Fibroblast of skin of scalp (primary cell): Measurements from ENCODE around the gene SURF1. TPM values are rescaled to one million over a fixed set of nuclear protein-coding genes. Genes with fewer than 3 reads are reported as not detected.
"Not testable (repeated sequence)": the region's sequence is repeated elsewhere in the genome, so short reads cannot be mapped to it uniquely, and the experiment has no call there.

Experiments used
- DNase-seq: peaks from one replicate; pipeline ENCODE4 v3.0.0-alpha.2; 2013
- polyA plus RNA-seq, 2 experiments: library from polyadenylated mRNA; unstranded; fragments of 120-200 nt; gene quantifications; one replicate each; pipeline ENCODE4 v1.2.1, GENCODE V29; 2013; ENCODE audit not compliant: insufficient read length in 2 of 2

SURF1 gene
- 33.4 TPM for polyA plus RNA-seq (2013, experiment 1 of 2; ENCODE audit: insufficient read length)
- polyA plus RNA-seq (2013, experiment 2 of 2; ENCODE audit: insufficient read length): 33.3 TPM

GRCh38 chr9:133356391-133357091 is at the start of gene SURF1, which contains the start of gene SURF2:
Gene SURF1 (minus strand): TSS chr9:133356487. CDS start chr9:133356453, 34 bp downstream.
Gene SURF2 (plus strand): TSS chr9:133356550. CDS start chr9:133356593, 43 bp downstream.
- peak; percentile 79 for DNase-seq

GRCh38 chr9:133405508-133406438 is 49.5 kb upstream of the SURF1 start:
- DNase-seq: no peak

GRCh38 chr9:133404454-133405002 is 48.2 kb upstream of the SURF1 start:
- DNase-seq: no peak

- DNase-seq: peak; percentile 8
Measured at GRCh38 chr9:133403766-133404453, 47.6 kb upstream of the SURF1 start.

GRCh38 chr9:133402689-133403088 is 46.4 kb upstream of the SURF1 start:
- DNase-seq: no peak

- DNase-seq: no peak
Measured at GRCh38 chr9:133401588-133401987, 45.3 kb upstream of the SURF1 start.

- DNase-seq: no peak
Measured at GRCh38 chr9:133400292-133400691, 44.0 kb upstream of the SURF1 start.

GRCh38 chr9:133397895-133398294 is 41.6 kb upstream of the SURF1 start:
- DNase-seq: no peak

GRCh38 chr9:133397370-133397769 is 41.1 kb upstream of the SURF1 start:
- no peak for DNase-seq

GRCh38 chr9:133396952-133397351 is 40.7 kb upstream of the SURF1 start:
- no peak for DNase-seq

- no peak for DNase-seq
Measured at GRCh38 chr9:133394687-133395271, 38.5 kb upstream of the SURF1 start.

- DNase-seq: no peak
Measured at GRCh38 chr9:133393399-133393798, 37.1 kb upstream of the SURF1 start.

GRCh38 chr9:133392308-133392707 is 36.0 kb upstream of the SURF1 start:
- DNase-seq: not testable (repeated sequence)

GRCh38 chr9:133391449-133391848 is 35.2 kb upstream of the SURF1 start:
- DNase-seq: not testable (repeated sequence)

- DNase-seq: no peak
Measured at GRCh38 chr9:133390713-133391112, 34.4 kb upstream of the SURF1 start.

- no peak for DNase-seq
Measured at GRCh38 chr9:133389562-133389961, 33.3 kb upstream of the SURF1 start.

GRCh38 chr9:133389025-133389557 is 32.8 kb upstream of the SURF1 start:
- no peak for DNase-seq

GRCh38 chr9:133387680-133388079 is 31.4 kb upstream of the SURF1 start:
- DNase-seq: no peak

GRCh38 chr9:133386338-133386737 is 30.1 kb upstream of the SURF1 start:
- DNase-seq: no peak

GRCh38 chr9:133385452-133385851 is 29.2 kb upstream of the SURF1 start:
- DNase-seq: no peak

GRCh38 chr9:133384736-133385321 is 28.5 kb upstream of the SURF1 start:
- no peak for DNase-seq
